HCT116 (cell line): ENCODE results near the gene NXPH1. TPM values are rescaled to one million over a fixed set of nuclear protein-coding genes. Genes with fewer than 3 reads are reported as not detected.

Source experiments
- ATAC-seq: fragments of 200-7000 bp; cut with Tn5 transposase; 2 replicates; pipeline ENCODE4 v1.9.1; 2020; ENCODE audit warnings: mild to moderate bottlenecking, moderate library complexity
- BruUV-seq: library from RNA; stranded (reverse); fragments of 400-500 nt; replicated peaks from 2 replicates; lab custom pipeline; 2021; lab: Mats Ljungman, UMichigan
- CTCF ChIA-PET: fragments of 300-600 bp; sonication (Branson Sonifier 250); formaldehyde crosslinking; loops from one replicate; lab custom pipeline; 2021; ENCODE audit warnings: antibody characterized with exemption; lab: Charles Lee
- POLR2A ChIA-PET: fragments of 300-600, 350-600 bp; sonication (Branson Sonifier 250); formaldehyde crosslinking; loops from one replicate; lab custom pipeline; 2021; ENCODE audit warnings: antibody characterized with exemption; lab: Charles Lee
- RAD21 ChIA-PET, 2 experiments: fragments of 300-600 bp; sonication (Branson Sonifier 250); formaldehyde crosslinking; loops; one replicate each; lab custom pipeline; 2023; ENCODE audit warnings: low total read pairs in 2 of 2; ENCODE audit not compliant: uncharacterized antibody in 2 of 2, unreplicated experiment in 2 of 2, low non-redundant PET in 1 of 2; lab: Charles Lee
- DNase-seq: peaks from one replicate; pipeline ENCODE4 v3.0.0-alpha.2; 2010; ENCODE audit warnings: low read depth, low spot score
- H2AFZ ChIP-seq: fragments of 200-600 bp; shearing (Covaris generic), sonication (generic); 2 replicates; pipeline ENCODE4 v1.6.1; 2017; ENCODE audit warnings: low read depth, mixed run types, mixed read lengths, antibody characterized with exemption, low read length; ENCODE audit not compliant: poor library complexity, severe bottlenecking
- H3K27ac ChIP-seq: 2 replicates; pipeline ENCODE4 v1.5.1; 2012; ENCODE audit warnings: low read depth, low read length
- H3K27me3 ChIP-seq: fragments of 200-600 bp; sonication (generic); 2 replicates; pipeline ENCODE4 v1.6.1; 2016; ENCODE audit warnings: mixed run types, low read length, mixed read lengths; ENCODE audit not compliant: insufficient read depth
- H3K36me3 ChIP-seq, 2 experiments: fragments of 200-500 bp in 1 of 2; fragments of 200-600 bp in 1 of 2; sonication (Bioruptor generic) in 1 of 2; sonication (generic) in 1 of 2; 2 replicates each; pipeline versions ENCODE4 v1.5.1 to v1.6.1; 2014 to 2016; ENCODE audit warnings: low read length in 2 of 2, inconsistent platforms in 1 of 2, mixed read lengths in 1 of 2, mixed run types in 1 of 2; ENCODE audit not compliant: insufficient read depth in 2 of 2, control insufficient read depth in 1 of 2
- H3K4me1 ChIP-seq, 2 experiments: fragments of 200-600 bp in 1 of 2; sonication (generic) in 1 of 2; 2 replicates each; pipeline versions ENCODE4 v1.5.1 to v1.6.1; 2012 to 2017; ENCODE audit warnings: low read length in 2 of 2, inconsistent platforms in 1 of 2, mild to moderate bottlenecking in 1 of 2, mixed read lengths in 1 of 2, mixed run types in 1 of 2, moderate library complexity in 1 of 2; ENCODE audit not compliant: insufficient read depth in 2 of 2, control insufficient read depth in 1 of 2
- H3K4me2 ChIP-seq: fragments of 200-600 bp; sonication (generic); 2 replicates; pipeline ENCODE4 v1.6.1; 2017; ENCODE audit warnings: mixed run types, low read length, mixed read lengths
- H3K4me3 ChIP-seq, 2 experiments: fragments of 200-600 bp in 1 of 2; sonication (generic) in 1 of 2; replicated peaks in 1 of 2; 2 replicates each; pipeline ENCODE4 v1.5.1; 2011 to 2016; ENCODE audit warnings: low read length in 2 of 2, control low read depth in 1 of 2, low read depth in 1 of 2, mild to moderate bottlenecking in 1 of 2, mixed read lengths in 1 of 2, mixed run types in 1 of 2
- H3K79me2 ChIP-seq: fragments of 200-600 bp; sonication (generic); 2 replicates; pipeline ENCODE4 v1.6.1; 2017; ENCODE audit warnings: mild to moderate bottlenecking, mixed run types, low read length, moderate library complexity, mixed read lengths; ENCODE audit not compliant: insufficient read depth
- H3K9ac ChIP-seq: fragments of 200-600 bp; sonication (generic); 2 replicates; pipeline ENCODE4 v1.6.1; 2016; ENCODE audit warnings: low read length, mixed read lengths
- H3K9me2 ChIP-seq: fragments of 200-600 bp; sonication (generic), shearing (Covaris generic); 2 replicates; pipeline ENCODE4 v1.6.1; 2017; ENCODE audit warnings: mixed run types, mild to moderate bottlenecking, moderate library complexity; ENCODE audit not compliant: insufficient read depth
- H3K9me3 ChIP-seq, 2 experiments: fragments of 200-500 bp in 1 of 2; fragments of 200-600 bp in 1 of 2; sonication (Bioruptor generic) in 1 of 2; sonication (generic) in 1 of 2; 2 replicates each; pipeline ENCODE4 v1.6.1; 2014 to 2017; ENCODE audit warnings: low read length in 2 of 2, mixed read lengths in 2 of 2, inconsistent platforms in 1 of 2, low read depth in 1 of 2, mild to moderate bottlenecking in 1 of 2, mixed run types in 1 of 2, moderate library complexity in 1 of 2; ENCODE audit not compliant: control insufficient read depth in 1 of 2, insufficient read depth in 1 of 2
- H4K20me1 ChIP-seq: fragments of 200-600 bp; sonication (generic), shearing (Covaris generic); 2 replicates; pipeline ENCODE4 v1.6.1; 2017; ENCODE audit warnings: mixed run types, mild to moderate bottlenecking, moderate library complexity; ENCODE audit not compliant: insufficient read depth
- ATF3 ChIP-seq: IDR thresholded peaks from 2 replicates; pipeline ENCODE4 v1.6.1; 2012
- CBX3 ChIP-seq: IDR thresholded peaks from 2 replicates; pipeline ENCODE4 v1.6.1; 2012; ENCODE audit warnings: low read depth
- CEBPB ChIP-seq: IDR thresholded peaks from 2 replicates; pipeline ENCODE4 v1.6.1; 2012; ENCODE audit warnings: low read depth
- EGR1 ChIP-seq: IDR thresholded peaks from 2 replicates; pipeline ENCODE4 v1.6.1; 2012; ENCODE audit warnings: low read depth
- ELF1 ChIP-seq: IDR thresholded peaks from 2 replicates; pipeline ENCODE4 v1.6.1; 2012; ENCODE audit warnings: low read depth, borderline replicate concordance
- EZH2 ChIP-seq: fragments of 200-600 bp; sonication (generic); IDR thresholded peaks from 2 replicates; pipeline ENCODE4 v1.6.1; 2017; ENCODE audit warnings: antibody characterized with exemption, mixed run types
- FOSL1 ChIP-seq: IDR thresholded peaks from 2 replicates; pipeline ENCODE4 v1.6.1; 2012; ENCODE audit warnings: low read depth
- JUND ChIP-seq: IDR thresholded peaks from 2 replicates; pipeline ENCODE4 v1.6.1; 2012
- POLR2A ChIP-seq: IDR thresholded peaks from 2 replicates; pipeline ENCODE4 v1.7.0; 2011; ENCODE audit warnings: borderline replicate concordance; ENCODE audit not compliant: insufficient read depth, insufficient read length; ENCODE audit errors: extremely low read depth
- POLR2AphosphoS5 ChIP-seq: IDR thresholded peaks from 2 replicates; pipeline ENCODE4 v1.6.1; 2011; ENCODE audit warnings: mild to moderate bottlenecking, low read depth, low read length, moderate library complexity
- RAD21 ChIP-seq: IDR thresholded peaks from 2 replicates; pipeline ENCODE4 v1.6.1; 2012; ENCODE audit warnings: low read depth, mild to moderate bottlenecking
- SIN3A ChIP-seq: IDR thresholded peaks from 2 replicates; pipeline ENCODE4 v1.6.1; 2012; ENCODE audit warnings: low read depth
- SP1 ChIP-seq: IDR thresholded peaks from 2 replicates; pipeline ENCODE4 v1.6.1; 2012; ENCODE audit warnings: low read depth
- SRF ChIP-seq: IDR thresholded peaks from 2 replicates; pipeline ENCODE4 v1.6.1; 2012; ENCODE audit warnings: low read depth
- YY1 ChIP-seq: IDR thresholded peaks from 2 replicates; pipeline ENCODE4 v1.6.1; 2011; ENCODE audit warnings: low read length, low read depth, moderate library complexity, mild to moderate bottlenecking; ENCODE audit not compliant: insufficient replicate concordance; ENCODE audit errors: extremely low read depth
- intact Hi-C: fragments of 100-400 bp; cut with micrococcal nuclease; formaldehyde crosslinking; loops from 2 replicates; pipeline ENCODE4 v1.10.0; 2022
- total RNA-seq: library from RNA; stranded (reverse); gene quantifications from one replicate; pipeline ENCODE4 v1.2.1, GENCODE V29; 2021; ENCODE audit not compliant: unreplicated experiment
- TF ChIP-seq, protein P1 (sequence below): IDR thresholded peaks from 2 replicates; pipeline ENCODE4 v1.6.1; 2012; ENCODE audit warnings: low read depth
- TF ChIP-seq, protein P2 (sequence below): IDR thresholded peaks from 2 replicates; pipeline ENCODE4 v1.6.1; 2011; ENCODE audit warnings: mild to moderate bottlenecking, low read length, moderate library complexity; ENCODE audit not compliant: insufficient replicate concordance; ENCODE audit errors: extremely low read depth
- TF ChIP-seq, protein P3 (sequence below): IDR thresholded peaks from 2 replicates; pipeline ENCODE4 v1.6.1; 2012

NXPH1 gene
- total RNA-seq, 1 experiment from 2014 or later = 0.17 TPM

DNA sequence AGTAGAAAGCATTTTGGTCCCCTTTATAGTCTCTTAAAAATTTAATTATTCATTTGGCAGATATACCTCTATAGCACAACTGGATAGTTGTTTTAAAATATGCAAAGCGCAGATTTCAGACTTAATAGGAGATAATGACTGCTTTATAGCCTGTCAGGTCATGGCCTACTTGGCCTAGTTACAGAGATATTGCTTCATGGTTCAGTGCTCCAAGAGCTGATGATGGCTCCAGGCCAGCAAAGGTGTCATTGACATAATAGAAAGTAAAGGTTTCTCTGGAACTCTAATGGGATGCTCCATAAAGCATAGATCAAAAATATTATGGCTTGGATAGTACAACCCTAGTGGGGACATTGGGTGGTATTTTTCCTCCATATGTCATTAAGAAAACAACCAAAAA is 285.7 kb downstream of the NXPH1 start:
- H3K79me2 ChIP-seq = no peaks in the 10 kb centered on the region
- BruUV-seq = no TSS peak
- H3K27ac ChIP-seq = no peak overlapping the region

More for the DNA sequence above, 285.7 kb downstream of the NXPH1 start:
- ChIA-PET RAD21 (no interaction called here), POLR2A (no interaction called here), CTCF (no interaction called here)
- Histone ChIP-seq H3K36me3 (no peaks in the 10 kb centered on the region), H3K27me3 (no peaks in the 10 kb centered on the region), H3K4me1 (no peaks in the 10 kb centered on the region), H3K9me2 (no peaks in the 10 kb centered on the region), H3K4me3 (no peak overlapping the region), H4K20me1 (no peaks in the 10 kb centered on the region), H2AFZ (no peak overlapping the region), H3K9me3 (no peaks in the 10 kb centered on the region), H3K4me2 (no peak overlapping the region), H3K9ac (no peak overlapping the region)
- no peak for ATAC-seq
- DNase-seq = no peak
- intact Hi-C loops = no loop called here
- TF ChIP-seq POLR2AphosphoS5 (no peak), SP1 (no peak), FOSL1 (no peak), JUND (no peak), RAD21 (no peak), EZH2 (no peak), ATF3 (no peak), ELF1 (no peak), CEBPB (no peak), SIN3A (no peak), CBX3 (no peak), POLR2A (no peak), SRF (no peak), EGR1 (no peak), YY1 (no peak)
- TF ChIP-seq, protein P1, sequence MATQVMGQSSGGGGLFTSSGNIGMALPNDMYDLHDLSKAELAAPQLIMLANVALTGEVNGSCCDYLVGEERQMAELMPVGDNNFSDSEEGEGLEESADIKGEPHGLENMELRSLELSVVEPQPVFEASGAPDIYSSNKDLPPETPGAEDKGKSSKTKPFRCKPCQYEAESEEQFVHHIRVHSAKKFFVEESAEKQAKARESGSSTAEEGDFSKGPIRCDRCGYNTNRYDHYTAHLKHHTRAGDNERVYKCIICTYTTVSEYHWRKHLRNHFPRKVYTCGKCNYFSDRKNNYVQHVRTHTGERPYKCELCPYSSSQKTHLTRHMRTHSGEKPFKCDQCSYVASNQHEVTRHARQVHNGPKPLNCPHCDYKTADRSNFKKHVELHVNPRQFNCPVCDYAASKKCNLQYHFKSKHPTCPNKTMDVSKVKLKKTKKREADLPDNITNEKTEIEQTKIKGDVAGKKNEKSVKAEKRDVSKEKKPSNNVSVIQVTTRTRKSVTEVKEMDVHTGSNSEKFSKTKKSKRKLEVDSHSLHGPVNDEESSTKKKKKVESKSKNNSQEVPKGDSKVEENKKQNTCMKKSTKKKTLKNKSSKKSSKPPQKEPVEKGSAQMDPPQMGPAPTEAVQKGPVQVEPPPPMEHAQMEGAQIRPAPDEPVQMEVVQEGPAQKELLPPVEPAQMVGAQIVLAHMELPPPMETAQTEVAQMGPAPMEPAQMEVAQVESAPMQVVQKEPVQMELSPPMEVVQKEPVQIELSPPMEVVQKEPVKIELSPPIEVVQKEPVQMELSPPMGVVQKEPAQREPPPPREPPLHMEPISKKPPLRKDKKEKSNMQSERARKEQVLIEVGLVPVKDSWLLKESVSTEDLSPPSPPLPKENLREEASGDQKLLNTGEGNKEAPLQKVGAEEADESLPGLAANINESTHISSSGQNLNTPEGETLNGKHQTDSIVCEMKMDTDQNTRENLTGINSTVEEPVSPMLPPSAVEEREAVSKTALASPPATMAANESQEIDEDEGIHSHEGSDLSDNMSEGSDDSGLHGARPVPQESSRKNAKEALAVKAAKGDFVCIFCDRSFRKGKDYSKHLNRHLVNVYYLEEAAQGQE = no peak
- TF ChIP-seq, protein P2, sequence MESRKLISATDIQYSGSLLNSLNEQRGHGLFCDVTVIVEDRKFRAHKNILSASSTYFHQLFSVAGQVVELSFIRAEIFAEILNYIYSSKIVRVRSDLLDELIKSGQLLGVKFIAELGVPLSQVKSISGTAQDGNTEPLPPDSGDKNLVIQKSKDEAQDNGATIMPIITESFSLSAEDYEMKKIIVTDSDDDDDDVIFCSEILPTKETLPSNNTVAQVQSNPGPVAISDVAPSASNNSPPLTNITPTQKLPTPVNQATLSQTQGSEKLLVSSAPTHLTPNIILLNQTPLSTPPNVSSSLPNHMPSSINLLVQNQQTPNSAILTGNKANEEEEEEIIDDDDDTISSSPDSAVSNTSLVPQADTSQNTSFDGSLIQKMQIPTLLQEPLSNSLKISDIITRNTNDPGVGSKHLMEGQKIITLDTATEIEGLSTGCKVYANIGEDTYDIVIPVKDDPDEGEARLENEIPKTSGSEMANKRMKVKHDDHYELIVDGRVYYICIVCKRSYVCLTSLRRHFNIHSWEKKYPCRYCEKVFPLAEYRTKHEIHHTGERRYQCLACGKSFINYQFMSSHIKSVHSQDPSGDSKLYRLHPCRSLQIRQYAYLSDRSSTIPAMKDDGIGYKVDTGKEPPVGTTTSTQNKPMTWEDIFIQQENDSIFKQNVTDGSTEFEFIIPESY = no peak
- TF ChIP-seq, protein P3, sequence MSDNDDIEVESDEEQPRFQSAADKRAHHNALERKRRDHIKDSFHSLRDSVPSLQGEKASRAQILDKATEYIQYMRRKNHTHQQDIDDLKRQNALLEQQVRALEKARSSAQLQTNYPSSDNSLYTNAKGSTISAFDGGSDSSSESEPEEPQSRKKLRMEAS = no peak
